Neuronal stem cell (in vitro differentiated cells): ENCODE data around the gene RNF11.

Source experiments
- DNase-seq: peaks from one replicate; pipeline ENCODE4 v3.0.0-alpha.2; 2013; ENCODE audit warnings: low spot score
- H2AFZ ChIP-seq: one replicate; pipeline ENCODE4 v1.6.1; 2013; ENCODE audit warnings: mild to moderate bottlenecking, low read length, inconsistent platforms
- H2AK5ac ChIP-seq: 2 replicates; pipeline ENCODE4 v1.6.1; 2013; ENCODE audit warnings: low read depth, mild to moderate bottlenecking, inconsistent platforms, low read length, moderate library complexity, mixed read lengths
- H2BK120ac ChIP-seq: 2 replicates; pipeline ENCODE4 v1.6.1; 2013; ENCODE audit warnings: low read depth, mild to moderate bottlenecking, inconsistent platforms, low read length, moderate library complexity, mixed read lengths
- H2BK12ac ChIP-seq: one replicate; pipeline ENCODE4 v1.6.1; 2013; ENCODE audit warnings: low read length, inconsistent platforms
- H2BK15ac ChIP-seq: 2 replicates; pipeline ENCODE4 v1.6.1; 2013; ENCODE audit warnings: mild to moderate bottlenecking, low read length, inconsistent platforms, mixed read lengths
- H2BK5ac ChIP-seq: one replicate; pipeline ENCODE4 v1.6.1; 2013; ENCODE audit warnings: inconsistent platforms, mild to moderate bottlenecking, low read length, moderate library complexity
- H3K14ac ChIP-seq: one replicate; pipeline ENCODE4 v1.6.1; 2013; ENCODE audit warnings: low read length, inconsistent platforms
- H3K18ac ChIP-seq: 2 replicates; pipeline ENCODE4 v1.6.1; 2013; ENCODE audit warnings: low read length, inconsistent platforms
- H3K23ac ChIP-seq: 2 replicates; pipeline ENCODE4 v1.6.1; 2013; ENCODE audit warnings: low read depth, mild to moderate bottlenecking, mixed read lengths, low read length, inconsistent platforms; ENCODE audit not compliant: poor library complexity
- H3K27ac ChIP-seq: replicated peaks from 3 replicates; pipeline ENCODE4 v1.5.1; 2013; ENCODE audit warnings: low read length, inconsistent platforms
- H3K27me3 ChIP-seq, 3 experiments: 2 replicates each; pipeline ENCODE4 v1.6.1; 2013; ENCODE audit warnings: low read length in 3 of 3, mild to moderate bottlenecking in 2 of 3, inconsistent platforms in 1 of 3, low read depth in 1 of 3, mixed read lengths in 1 of 3, moderate library complexity in 1 of 3; ENCODE audit not compliant: control insufficient read depth in 3 of 3, insufficient read depth in 3 of 3
- H3K36me3 ChIP-seq, 2 donors: replicated peaks in 1 of 2; 2 replicates each; pipeline ENCODE4 v1.6.1; 2013; ENCODE audit warnings: low read length in 2 of 2; ENCODE audit not compliant: control insufficient read depth in 2 of 2, insufficient read depth in 2 of 2
- H3K4ac ChIP-seq: 2 replicates; pipeline ENCODE4 v1.6.1; 2013; ENCODE audit warnings: inconsistent platforms, mild to moderate bottlenecking, low read length, moderate library complexity
- H3K4me1 ChIP-seq, 2 donors: 1 replicate in 1 of 2; 2 replicates in 1 of 2; pipeline ENCODE4 v1.6.1; 2013; ENCODE audit warnings: low read length in 2 of 2, low read depth in 1 of 2; ENCODE audit not compliant: control insufficient read depth in 2 of 2, insufficient read depth in 1 of 2
- H3K4me2 ChIP-seq: one replicate; pipeline ENCODE4 v1.6.1; 2013; ENCODE audit warnings: mild to moderate bottlenecking, low read length, inconsistent platforms; ENCODE audit not compliant: insufficient read depth, poor library complexity, severe bottlenecking
- H3K4me3 ChIP-seq, 2 donors: 2 replicates each; pipeline ENCODE4 v1.5.1; 2013; ENCODE audit warnings: low read length in 2 of 2, mild to moderate bottlenecking in 2 of 2, inconsistent platforms in 1 of 2, moderate library complexity in 1 of 2
- H3K79me1 ChIP-seq: one replicate; pipeline ENCODE4 v1.6.1; 2013; ENCODE audit warnings: low read depth, mild to moderate bottlenecking, inconsistent platforms, low read length, moderate library complexity
- H3K9ac ChIP-seq: one replicate; pipeline ENCODE4 v1.6.1; 2013; ENCODE audit warnings: mild to moderate bottlenecking, low read depth, low read length, inconsistent platforms; ENCODE audit not compliant: poor library complexity
- H3K9me3 ChIP-seq, 2 donors: replicated peaks in 1 of 2; 2 replicates each; pipeline versions ENCODE3 to v1.6.1; 2013; ENCODE audit warnings: low read length in 2 of 2, mild to moderate bottlenecking in 2 of 2, inconsistent platforms in 1 of 2, low read depth in 1 of 2, mixed read lengths in 1 of 2, moderate library complexity in 1 of 2; ENCODE audit not compliant: control insufficient read depth in 2 of 2, insufficient read depth in 1 of 2
- H4K8ac ChIP-seq: one replicate; pipeline ENCODE4 v1.6.1; 2013; ENCODE audit warnings: low read depth, mild to moderate bottlenecking, inconsistent platforms, low read length, moderate library complexity
- H4K91ac ChIP-seq: one replicate; pipeline ENCODE4 v1.6.1; 2013; ENCODE audit warnings: low read length, low read depth, mild to moderate bottlenecking, inconsistent platforms; ENCODE audit not compliant: poor library complexity
- WGBS, 2 donors: extraction: QIAGEN DNeasy Blood & Tissue Kit; methylation state at CpG; one replicate each; pipeline ENCODE4 v1.1.7; 2013; ENCODE audit warnings: missing lambda C conversion rate in 2 of 2, mixed read lengths in 1 of 2; ENCODE audit not compliant: insufficient read length in 2 of 2, insufficient replicate concordance in 1 of 2; ENCODE audit errors: extremely low coverage in 2 of 2; 5-methylcytosine and 5-hydroxymethylcytosine counted together

Gene RNF11

DNA sequence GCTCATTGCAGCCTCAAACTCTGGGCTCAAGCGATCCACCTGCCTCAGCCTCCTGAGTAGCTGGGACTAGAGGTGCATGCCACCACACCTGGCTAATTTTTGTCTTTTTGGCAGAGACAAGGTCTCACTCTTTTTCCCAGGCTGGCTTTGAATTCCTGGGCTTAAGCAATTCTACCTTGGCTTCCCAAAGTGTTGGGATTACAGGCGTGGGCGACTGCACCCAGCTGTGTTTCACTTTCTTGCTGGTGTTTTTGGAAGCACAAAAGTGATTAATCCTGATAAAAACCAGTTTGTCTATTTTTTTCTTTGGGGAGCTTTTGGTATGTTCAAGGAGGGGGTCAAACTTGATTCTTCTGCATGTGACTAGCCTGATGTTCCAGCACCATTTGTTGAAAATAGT is 19.3 kb downstream of the RNF11 start:
- no peak overlapping the region for H2BK120ac ChIP-seq
- H2AFZ ChIP-seq, result no peak overlapping the region
- no peak overlapping the region for H3K4me2 ChIP-seq
- no peak overlapping the region for H2BK12ac ChIP-seq
- H3K23ac ChIP-seq, result no peak overlapping the region
- H2BK15ac ChIP-seq, result no peak overlapping the region
- H3K9ac ChIP-seq, result no peak overlapping the region
- peaks cover 4% of the 10 kb centered on the region for H3K79me1 ChIP-seq
- H4K8ac ChIP-seq, result no peak overlapping the region
- no peak overlapping the region for H2AK5ac ChIP-seq
- no peak overlapping the region for H3K18ac ChIP-seq
- no peak for DNase-seq
- H3K9me3 ChIP-seq, result peaks cover 0 to 3% of the 10 kb centered on the region in 2 donors
- no peak overlapping the region for H4K91ac ChIP-seq
- H3K4me3 ChIP-seq, result no peak overlapping the region
- peaks cover 4 to 18% of the 10 kb centered on the region in 2 donors for H3K4me1 ChIP-seq
- H3K4ac ChIP-seq, result no peak overlapping the region
- no peaks in the 10 kb centered on the region for H3K36me3 ChIP-seq
- no peak overlapping the region for H3K14ac ChIP-seq
- no peak overlapping the region for H3K27ac ChIP-seq
- no peaks in the 10 kb centered on the region for H3K27me3 ChIP-seq
- H2BK5ac ChIP-seq, result no peak overlapping the region
- no CpG with 5 or more reads among the region's 3 CpGs for WGBS, 2 donors

DNA sequence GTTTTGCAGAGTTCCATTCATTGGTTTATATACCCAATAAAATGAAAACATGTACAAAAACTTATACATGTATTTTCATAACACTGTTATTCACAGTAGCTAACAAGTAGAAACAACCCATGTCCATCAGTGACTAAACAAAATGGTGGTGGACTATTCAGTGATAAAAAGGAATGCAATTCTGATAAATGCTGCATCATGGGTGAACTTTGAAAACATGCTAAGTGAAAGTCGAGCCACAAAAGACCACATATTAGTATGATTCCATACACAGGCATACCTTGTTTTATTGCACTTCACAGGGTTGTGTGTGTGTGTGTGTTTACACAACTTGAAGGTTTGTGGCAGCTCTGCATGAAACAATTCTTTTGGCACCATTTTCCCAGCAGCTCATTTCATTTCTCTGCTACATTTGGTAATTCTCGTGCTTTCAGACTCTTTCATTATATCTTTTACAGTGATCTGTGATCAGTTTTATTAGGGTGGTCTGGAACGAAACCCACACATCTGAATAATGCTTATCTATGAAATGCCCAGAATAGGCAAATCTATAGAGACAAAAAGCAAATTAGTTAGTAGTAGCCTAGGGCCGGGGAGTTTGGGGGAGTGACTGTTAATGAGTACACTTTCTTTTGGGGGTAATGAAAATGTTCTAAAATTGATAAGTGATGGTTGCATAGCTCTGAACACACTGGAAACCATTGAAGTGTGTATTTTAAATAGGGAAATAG is 27.2 kb downstream of the RNF11 start:
- DNase-seq, result no peak
- Histone ChIP-seq H4K8ac (no peak overlapping the region), H2AK5ac (no peak overlapping the region), H3K4me2 (no peak overlapping the region), H3K23ac (no peak overlapping the region), H3K27me3 (no peaks in the 10 kb centered on the region), H2BK15ac (no peak overlapping the region), H3K18ac (no peak overlapping the region), H4K91ac (no peak overlapping the region), H3K14ac (no peak overlapping the region), H3K9ac (no peak overlapping the region), H3K36me3 (no peaks in the 10 kb centered on the region), H2BK120ac (no peak overlapping the region), H2BK12ac (no peak overlapping the region), H3K4ac (no peak overlapping the region), H2BK5ac (no peak overlapping the region), H3K4me1 (peaks cover 6 to 26% of the 10 kb centered on the region in 2 donors), H2AFZ (no peak overlapping the region), H3K79me1 (no peaks in the 10 kb centered on the region), H3K27ac (no peak overlapping the region), H3K4me3 (no peak overlapping the region), H3K9me3 (no peaks in the 10 kb centered on the region)
- WGBS, 2 donors, result no CpG with 5 or more reads among the region's 4 CpGs

- no peaks in the 10 kb centered on the region for H3K27me3 ChIP-seq
- H3K4me2 ChIP-seq, result no peak overlapping the region
- no peaks in the 10 kb centered on the region for H3K9me3 ChIP-seq
- no peak overlapping the region for H2BK12ac ChIP-seq
- H2BK5ac ChIP-seq, result no peak overlapping the region
- H2AK5ac ChIP-seq, result no peak overlapping the region
- DNase-seq, result no peak
- peaks cover 0 to 3% of the 10 kb centered on the region in 2 donors for H3K36me3 ChIP-seq
- no peak overlapping the region for H3K27ac ChIP-seq
- H4K91ac ChIP-seq, result no peak overlapping the region
- H4K8ac ChIP-seq, result no peak overlapping the region
- H2AFZ ChIP-seq, result no peak overlapping the region
- no peak overlapping the region for H2BK15ac ChIP-seq
- WGBS, 2 donors, result no CpG with 5 or more reads among the region's 3 CpGs
- no peak overlapping the region for H3K4me3 ChIP-seq
- H3K23ac ChIP-seq, result no peak overlapping the region
- H3K4ac ChIP-seq, result no peak overlapping the region
- no peaks in the 10 kb centered on the region for H3K79me1 ChIP-seq
- no peak overlapping the region for H3K14ac ChIP-seq
- H3K9ac ChIP-seq, result no peak overlapping the region
- no peak overlapping the region for H3K18ac ChIP-seq
- H3K4me1 ChIP-seq, result peaks cover 1 to 17% of the 10 kb centered on the region in 2 donors
- no peak overlapping the region for H2BK120ac ChIP-seq
These were observed 28.4 kb downstream of the RNF11 start for GRCh38 chr1:51264451-51264850.

GRCh38 chr1:51265618-51266017 is 29.5 kb downstream of the RNF11 start:
- Histone ChIP-seq H2BK5ac (no peak overlapping the region), H2AFZ (no peak overlapping the region), H2BK15ac (no peak overlapping the region), H3K36me3 (peaks cover 0 to 15% of the 10 kb centered on the region in 2 donors), H3K4me2 (no peak overlapping the region), H3K18ac (no peak overlapping the region), H4K91ac (no peak overlapping the region), H3K27ac (no peak overlapping the region), H3K4me1 (peaks cover 1 to 7% of the 10 kb centered on the region in 2 donors), H3K27me3 (no peaks in the 10 kb centered on the region), H3K4ac (no peak overlapping the region), H3K23ac (no peak overlapping the region), H3K79me1 (no peaks in the 10 kb centered on the region), H3K9me3 (no peaks in the 10 kb centered on the region), H2AK5ac (no peak overlapping the region), H2BK120ac (no peak overlapping the region), H3K14ac (no peak overlapping the region), H2BK12ac (no peak overlapping the region), H4K8ac (no peak overlapping the region), H3K9ac (no peak overlapping the region), H3K4me3 (no peak overlapping the region)
- no peak for DNase-seq
- WGBS, 2 donors, result no CpG with 5 or more reads among the region's 4 CpGs
